ENCODE results near the gene EXOC4. TPM values are rescaled to one million over a fixed set of nuclear protein-coding genes. Genes with fewer than 3 reads are reported as not detected.

EXOC4 gene
- total and polyA plus RNA-seq, 9 donors: 26.8 to 80.5 (median 70.7) TPM

GRCh38 chr7:133821171-133821570 is 568.3 kb downstream of the EXOC4 start:
- Histone ChIP-seq H3K4me3 (no peak overlapping the region), H3K27ac (no peak overlapping the region), H3K36me3 (no peaks in the 10 kb centered on the region), H3K4me1 (ENCODE audit: insufficient read depth) (no peaks in the 10 kb centered on the region), H3K9me3 (no peaks in the 10 kb centered on the region), H3K27me3 (no peaks in the 10 kb centered on the region)
- 89 to 94% (median 90%) methylated on average over 2 of the region's 2 CpGs for WGBS, 3 donors
- DNase-seq: no peak
- intact Hi-C loops (cut with DNase I): no loop called here
- TF ChIP-seq EP300 (IDR thresholded peaks at IDR 0.05) (no peak), POLR2A (IDR thresholded peaks at IDR 0.05) (no peak), CTCF (IDR thresholded peaks at IDR 0.05) (no peak)

- no peaks in the 10 kb centered on the region for H3K27me3 ChIP-seq
- TF ChIP-seq EP300 (IDR thresholded peaks at IDR 0.05) (no peak), CTCF (IDR thresholded peaks at IDR 0.05) (no peak), POLR2A (IDR thresholded peaks at IDR 0.05) (no peak)
- H3K36me3 ChIP-seq: no peaks in the 10 kb centered on the region
- whole genome bisulfite sequencing, 3 donors: 59 to 95% (median 62%) methylated on average over 3 of the region's 3 CpGs
- H3K9me3 ChIP-seq: no peaks in the 10 kb centered on the region
- no peaks in the 10 kb centered on the region for H3K4me1 ChIP-seq (ENCODE audit: insufficient read depth)
- H3K4me3 ChIP-seq: no peak overlapping the region
- no peak overlapping the region for H3K27ac ChIP-seq
- intact Hi-C loops (cut with DNase I): no loop called here
- no peak for DNase-seq
These were observed 569.2 kb downstream of the EXOC4 start for GRCh38 chr7:133822001-133822641.

- Histone ChIP-seq H3K27ac (no peak overlapping the region), H3K4me3 (no peak overlapping the region), H3K36me3 (no peaks in the 10 kb centered on the region), H3K9me3 (no peaks in the 10 kb centered on the region), H3K4me1 (ENCODE audit: insufficient read depth) (no peaks in the 10 kb centered on the region), H3K27me3 (no peaks in the 10 kb centered on the region)
- DNase-seq: no peak
- no peak for TF ChIP-seq POLR2A (IDR thresholded peaks at IDR 0.05)
- TF ChIP-seq CTCF (IDR thresholded peaks at IDR 0.05): no peak
- no peak for TF ChIP-seq EP300 (IDR thresholded peaks at IDR 0.05)
- 17 to 27% (median 25%) methylated on average over 4 of the region's 4 CpGs for WGBS, 3 donors
- intact Hi-C loops (cut with DNase I): no loop called here
These were observed 570.1 kb downstream of the EXOC4 start for GRCh38 chr7:133822868-133823552.

GRCh38 chr7:133824132-133824531 is 571.3 kb downstream of the EXOC4 start:
- TF ChIP-seq POLR2A (IDR thresholded peaks at IDR 0.05) (no peak), EP300 (IDR thresholded peaks at IDR 0.05) (no peak)
- WGBS, 3 donors: 78 to 97% (median 90%) methylated on average over 6 of the region's 6 CpGs
- DNase-seq: no peak
- Histone ChIP-seq H3K27me3 (no peaks in the 10 kb centered on the region), H3K4me1 (ENCODE audit: insufficient read depth) (no peaks in the 10 kb centered on the region), H3K9me3 (no peaks in the 10 kb centered on the region), H3K27ac (no peak overlapping the region), H3K4me3 (no peak overlapping the region), H3K36me3 (no peaks in the 10 kb centered on the region)
- intact Hi-C loops (cut with DNase I): no loop called here

Measured in ovary (tissue), 9 donors.